IMR-90 (cell line): ENCODE measurements around the gene FAHD2A. TPM values are rescaled to one million over a fixed set of nuclear protein-coding genes. Genes with fewer than 3 reads are reported as not detected.

Experiments used
- ATAC-seq: fragments of 200-7000 bp; cut with Tn5 transposase; 2 replicates; pipeline ENCODE4 v1.9.1; 2020; ENCODE audit warnings: low read depth, mild to moderate bottlenecking, moderate library complexity
- Bru-seq: library from RNA; stranded (reverse); fragments of 400-500 nt; gene quantifications from one replicate; lab custom pipeline; 2021; lab: Mats Ljungman, UMichigan
- BruChase-seq, 2 experiments: library from RNA; stranded (reverse); fragments of 400-500 nt; gene quantifications; one replicate each; lab custom pipeline; 2021; lab: Mats Ljungman, UMichigan
- BruUV-seq: library from RNA; stranded (reverse); fragments of 400-500 nt; replicated peaks from 2 replicates; lab custom pipeline; 2021; lab: Mats Ljungman, UMichigan
- CTCF ChIA-PET: fragments of 300-600 bp; formaldehyde crosslinking; extraction: SDS; loops from one replicate; lab custom pipeline; 2021; ENCODE audit warnings: antibody characterized with exemption; lab: Yijun Ruan, JAX
- POLR2A ChIA-PET: fragments of 300-600 bp; sonication (Branson Sonifier 250); formaldehyde crosslinking; loops from one replicate; lab custom pipeline; 2022; ENCODE audit warnings: antibody characterized with exemption; ENCODE audit not compliant: unreplicated experiment; lab: Charles Lee
- DNase-seq: peaks from one replicate; pipeline ENCODE4 v3.0.0; 2013
- H2AFZ ChIP-seq: replicated peaks from 2 replicates; pipeline ENCODE3; 2013; ENCODE audit warnings: low read length, mild to moderate bottlenecking; ENCODE audit not compliant: poor library complexity
- H2AK5ac ChIP-seq: 2 replicates; pipeline ENCODE4 v1.6.1; 2013; ENCODE audit warnings: low read depth, low read length, inconsistent platforms
- H2AK9ac ChIP-seq: replicated peaks from 2 replicates; pipeline ENCODE3; 2013; ENCODE audit warnings: mild to moderate bottlenecking, low read depth, low read length, moderate library complexity; ENCODE audit not compliant: poor library complexity
- H2BK120ac ChIP-seq: 2 replicates; pipeline ENCODE4 v1.6.1; 2013; ENCODE audit warnings: low read depth, low read length, inconsistent platforms
- H2BK15ac ChIP-seq: 3 replicates; pipeline ENCODE4 v1.6.1; 2013; ENCODE audit warnings: low read depth, low read length, inconsistent platforms
- H2BK20ac ChIP-seq: 2 replicates; pipeline ENCODE4 v1.6.1; 2013; ENCODE audit warnings: low read depth, mild to moderate bottlenecking, inconsistent platforms, low read length, moderate library complexity
- H2BK5ac ChIP-seq: 2 replicates; pipeline ENCODE4 v1.6.1; 2013; ENCODE audit warnings: mild to moderate bottlenecking, low read depth, low read length, inconsistent platforms; ENCODE audit not compliant: poor library complexity, severe bottlenecking
- H3K14ac ChIP-seq: replicated peaks from 2 replicates; pipeline ENCODE4 v1.6.1; 2013; ENCODE audit warnings: low read depth, low read length, inconsistent platforms
- H3K18ac ChIP-seq: 2 replicates; pipeline ENCODE4 v1.6.1; 2013; ENCODE audit warnings: low read depth, low read length, control low read depth
- H3K23ac ChIP-seq: 2 replicates; pipeline ENCODE4 v1.6.1; 2013; ENCODE audit warnings: low read depth, low read length, inconsistent platforms
- H3K27ac ChIP-seq: 2 replicates; pipeline ENCODE4 v1.5.1; 2013; ENCODE audit warnings: mild to moderate bottlenecking, control low read depth, low read length; ENCODE audit not compliant: insufficient read depth
- H3K27me3 ChIP-seq: 2 replicates; pipeline ENCODE4 v1.6.1; 2013; ENCODE audit warnings: low read length; ENCODE audit not compliant: control insufficient read depth, insufficient read depth
- H3K36me3 ChIP-seq: 2 replicates; pipeline ENCODE4 v1.6.1; 2013; ENCODE audit warnings: low read length, mixed read lengths; ENCODE audit not compliant: control insufficient read depth, insufficient read depth
- H3K4ac ChIP-seq: 2 replicates; pipeline ENCODE4 v1.6.1; 2013; ENCODE audit warnings: low read depth, low read length, inconsistent platforms
- H3K4me1 ChIP-seq: 2 replicates; pipeline ENCODE4 v1.6.1; 2013; ENCODE audit warnings: low read length, mixed read lengths; ENCODE audit not compliant: control insufficient read depth, insufficient read depth
- H3K4me2 ChIP-seq: 2 replicates; pipeline ENCODE4 v1.6.1; 2013; ENCODE audit warnings: low read depth, mild to moderate bottlenecking, control low read depth, low read length, moderate library complexity
- H3K4me3 ChIP-seq: 2 replicates; pipeline ENCODE4 v1.5.1; 2013; ENCODE audit warnings: low read depth, mild to moderate bottlenecking, control low read depth, low read length, moderate library complexity; ENCODE audit not compliant: insufficient read depth
- H3K56ac ChIP-seq: 2 replicates; pipeline ENCODE4 v1.6.1; 2013; ENCODE audit warnings: low read length, inconsistent platforms; ENCODE audit not compliant: insufficient read depth; ENCODE audit errors: extremely low read depth
- H3K79me1 ChIP-seq, 2 experiments: 2 replicates each; pipeline ENCODE4 v1.6.1; 2013; ENCODE audit warnings: low read length in 2 of 2, inconsistent platforms in 1 of 2, low read depth in 1 of 2
- H3K9ac ChIP-seq: 2 replicates; pipeline ENCODE4 v1.6.1; 2013; ENCODE audit warnings: low read depth, low read length, control low read depth
- H3K9me1 ChIP-seq: 2 replicates; pipeline ENCODE4 v1.6.1; 2013; ENCODE audit warnings: low read length, inconsistent platforms; ENCODE audit not compliant: insufficient read depth
- H3K9me3 ChIP-seq: 2 replicates; pipeline ENCODE4 v1.6.1; 2013; ENCODE audit warnings: low read length; ENCODE audit not compliant: control insufficient read depth, insufficient read depth
- H4K20me1 ChIP-seq: 2 replicates; pipeline ENCODE4 v1.6.1; 2013; ENCODE audit warnings: low read length, inconsistent platforms; ENCODE audit not compliant: insufficient read depth
- H4K5ac ChIP-seq: 2 replicates; pipeline ENCODE4 v1.6.1; 2013; ENCODE audit warnings: mild to moderate bottlenecking, low read depth, low read length, control low read depth
- H4K8ac ChIP-seq, 2 experiments: 2 replicates each; pipeline ENCODE4 v1.6.1; 2013; ENCODE audit warnings: low read depth in 2 of 2, low read length in 2 of 2, control low read depth in 1 of 2, inconsistent platforms in 1 of 2
- H4K91ac ChIP-seq: 2 replicates; pipeline ENCODE4 v1.6.1; 2013; ENCODE audit warnings: low read depth, low read length, inconsistent platforms; ENCODE audit not compliant: insufficient read depth
- CTCF ChIP-seq: conservative IDR thresholded peaks from 2 replicates; pipeline ENCODE4 v1.5.1; 2012; ENCODE audit warnings: mild to moderate bottlenecking, low read depth, low read length, improper control_type of control experiment
- MAZ ChIP-seq: IDR thresholded peaks from 2 replicates; pipeline ENCODE4 v1.6.1; 2012; ENCODE audit warnings: low read depth, mild to moderate bottlenecking, low read length, improper control_type of control experiment, moderate library complexity, borderline replicate concordance
- MXI1 ChIP-seq: IDR thresholded peaks from 2 replicates; pipeline ENCODE4 v1.6.1; 2012; ENCODE audit warnings: low read depth, mild to moderate bottlenecking, low read length, moderate library complexity, borderline replicate concordance
- POLR2A ChIP-seq: IDR thresholded peaks from 2 replicates; pipeline ENCODE4 v1.6.1; 2012; ENCODE audit warnings: mild to moderate bottlenecking, low read depth, low read length
- WGBS, 2 experiments: methylation state at CpG; one replicate each; pipeline versions ENCODE4 v1.1.5 to v1.1.7; 2013; ENCODE audit warnings: missing lambda C conversion rate in 2 of 2; ENCODE audit not compliant: insufficient read length in 1 of 2; ENCODE audit errors: extremely low coverage in 2 of 2; 5-methylcytosine and 5-hydroxymethylcytosine counted together
- dilution Hi-C: fragments of 300-500 bp; cut with HindIII; formaldehyde crosslinking; loops from one replicate; pipeline ENCODE4 v1.14.3; 2018; ENCODE audit warnings: low sequenced_read_pairs; ENCODE audit not compliant: unreplicated experiment
- in situ Hi-C: fragments of 300-500 bp; cut with MboI; formaldehyde crosslinking; loops from 3 replicates; pipeline ENCODE4 v1.14.3; 2019; ENCODE audit warnings: low sequenced_read_pairs, inconsistent platforms, mixed read lengths
- intact Hi-C: fragments of 100-400 bp; cut with micrococcal nuclease; formaldehyde crosslinking; loops from 2 replicates; pipeline ENCODE4 v1.10.0; 2022
- long read RNA-seq: library from polyadenylated mRNA; unstranded; transcript quantifications from one replicate; pipeline ENCODE4 v2.0.0, GENCODE V29; 2021; ENCODE audit not compliant: unreplicated experiment
- polyA plus RNA-seq, 3 experiments: library from polyadenylated mRNA; depleted of rRNA; stranded (reverse); fragments of >200 nt; gene quantifications; 2 replicates each; pipeline ENCODE4 v1.2.3, GENCODE V29; 2012; ENCODE audit warnings: low replicate concordance in 1 of 3
- total RNA-seq: library from RNA; depleted of rRNA; stranded (reverse); fragments of >200 nt; gene quantifications from 2 replicates; pipeline ENCODE4 v1.2.3, GENCODE V29; 2012; rRNA removed

FAHD2A gene
- 35.0 and 36.2 TPM in 2 replicates for total RNA-seq
- polyA plus RNA-seq (2012; rRNA removed) = 34.0 and 35.1 TPM in 2 replicates
- 30.2 and 32.1 TPM in 2 replicates for polyA plus RNA-seq (2012; cell fraction: cytosol; rRNA removed)
- 64.5 and 80.7 TPM in 2 replicates for polyA plus RNA-seq (2012; cell fraction: nucleus; rRNA removed; ENCODE audit: low replicate concordance)
- Bru-seq, nascent RNA = percentile 68 among the genes with signal in this experiment
- percentile 69 among the genes with signal in this experiment for BruChase-seq, experiment 1, labeled RNA remaining after a 6-hour chase
- BruChase-seq, experiment 2, labeled RNA remaining after a 2-hour chase = percentile 76 among the genes with signal in this experiment
- long read RNA-seq, full-length matches to known transcripts = 12 of 26 reads
- long read RNA-seq, partial matches to known transcripts = 3 of 26 reads
- long read RNA-seq, other reads (novel, unspliced or antisense) = 11 of 26 reads

- H3K56ac ChIP-seq = no peak within 1 kb of the TSS
- POLR2A ChIA-PET = no interaction called here
- ATAC-seq (peak; percentile 96), DNase-seq (peak; percentile 84)
- H3K4me3 ChIP-seq = peak within 1 kb of the TSS; percentile 84
- intact Hi-C loops (loop anchor here (2.0 kb wide), 1 partner anchor 58 kb away; no protein-coding TSS in a partner anchor), in situ Hi-C loops (no loop called here), dilution Hi-C loops (no loop called here)
- peak within 1 kb of the TSS; percentile 94 for H2AK9ac ChIP-seq
- CTCF ChIA-PET = interaction anchor here (1.1 to 2.3 kb wide), 3 partner anchors 13 to 170 kb away, joined by 3 to 7 read pairs (median 3); no protein-coding TSS in a partner anchor
- no peak within 1 kb of the TSS for H2BK120ac ChIP-seq
- TSS peak; percentile 31 for BruUV-seq
- H3K18ac ChIP-seq = no peak within 1 kb of the TSS
- H3K4ac ChIP-seq = peak within 1 kb of the TSS; percentile 79
- peak within 1 kb of the TSS; percentile 68; the same call in 1 of the 2 replicates for H4K91ac ChIP-seq
- 0% methylated on average over 42 of the region's 64 CpGs; no CpG with 5 or more reads in 1 of the 2 experiments for WGBS, 2 experiments
- peak within 1 kb of the TSS; percentile 47 for H2BK5ac ChIP-seq
- peaks cover 1% of the 10 kb centered on the region; the same call in 1 of the 2 replicates for H3K36me3 ChIP-seq
- H3K14ac ChIP-seq = peak within 1 kb of the TSS; percentile 45
- no peak within 1 kb of the TSS for H2BK15ac ChIP-seq
- peaks cover 16 to 26% of the 10 kb centered on the region in 2 experiments for H3K79me1 ChIP-seq
- no peaks in the 10 kb centered on the region for H3K9me3 ChIP-seq
- H4K5ac ChIP-seq = peak within 1 kb of the TSS; percentile 33
- peaks cover 5% of the 10 kb centered on the region; the same call in 1 of the 2 replicates for H3K9me1 ChIP-seq
- H4K20me1 ChIP-seq = no peaks in the 10 kb centered on the region
- no peaks in the 10 kb centered on the region for H3K27me3 ChIP-seq
- H3K27ac ChIP-seq = peak within 1 kb of the TSS; percentile 75
- peak within 1 kb of the TSS; percentile 72 for H3K23ac ChIP-seq
- peak within 1 kb of the TSS; percentile 73 to 83; a peak in 3 of 4 replicates for H4K8ac ChIP-seq
- no peak within 1 kb of the TSS for H2AK5ac ChIP-seq
- no peak within 1 kb of the TSS for H2BK20ac ChIP-seq
- H3K4me1 ChIP-seq = peaks cover 4% of the 10 kb centered on the region
- peak; percentile 65; the same call in 1 of the 2 replicates for TF ChIP-seq POLR2A
- TF ChIP-seq MAZ = peak; percentile 79; the same call in 1 of the 2 replicates
- TF ChIP-seq CTCF = no peak
- peak; percentile 58; the same call in 1 of the 2 replicates for TF ChIP-seq MXI1
- H2AFZ ChIP-seq = peak within 1 kb of the TSS; percentile 97
- H3K4me2 ChIP-seq = peak within 1 kb of the TSS; percentile 92
- H3K9ac ChIP-seq = peak within 1 kb of the TSS; percentile 75
Observed at GRCh38 chr2:95402370-95403203, at the start of gene FAHD2A. TSS of gene FAHD2A (plus strand) at chr2:95402708. CDS start at chr2:95405559, 2,851 bp downstream.
